A549 (cell line): ENCODE results near the gene FAM204A. TPM values are rescaled to one million over a fixed set of nuclear protein-coding genes. Genes with fewer than 3 reads are reported as not detected.

ENCODE experiments used
- ATAC-seq, 2 experiments: fragments of 200-7000 bp in 1 of 2; fragments of >200 bp in 1 of 2; cut with Nextera tagmentation in 1 of 2; cut with Tn5 transposase in 1 of 2; 3 replicates each; pipeline versions ENCODE4 v1.8.0 to v1.9.1; 2018 to 2020; ENCODE audit warnings: mild to moderate bottlenecking in 1 of 2, moderate library complexity in 1 of 2
- CTCF ChIA-PET: fragments of 300-600 bp; sonication (Branson Sonifier 250); formaldehyde crosslinking; extraction: SDS; loops from one replicate; lab custom pipeline; 2021; ENCODE audit warnings: antibody characterized with exemption, inconsistent platforms; lab: Yijun Ruan, JAX
- POLR2A ChIA-PET: fragments of 350-600 bp; formaldehyde crosslinking; extraction: SDS; loops from one replicate; lab custom pipeline; 2021; ENCODE audit warnings: antibody characterized with exemption, inconsistent platforms; lab: Yijun Ruan, JAX
- DNase-seq, 2 experiments: peaks; one replicate each; pipeline versions ENCODE4 v3.0.0 to v3.0.0-alpha.2; 2011 to 2016; ENCODE audit warnings: low read depth in 1 of 2, low spot score in 1 of 2
- FAIRE-seq: peaks from 2 replicates; lab custom pipeline; 2011; peaks lifted over from hg19 to GRCh38; lab: Jason Lieb, UNC
- H3K27ac ChIP-seq, 2 experiments: fragments of >200 bp; sonication (Bioruptor Twin); formaldehyde crosslinking; 3 replicates each; pipeline ENCODE4 v1.5.1; 2016 to 2017
- H3K4me1 ChIP-seq: fragments of >200 bp; sonication (Bioruptor Twin); formaldehyde crosslinking; 3 replicates; pipeline ENCODE4 v1.6.1; 2016
- H3K4me2 ChIP-seq: fragments of >200 bp; sonication (Bioruptor Twin); formaldehyde crosslinking; 3 replicates; pipeline ENCODE4 v1.6.1; 2016
- H3K4me3 ChIP-seq: fragments of >200 bp; sonication (Bioruptor Twin); formaldehyde crosslinking; 3 replicates; pipeline ENCODE4 v1.5.1; 2016
- H3K9me3 ChIP-seq: fragments of >200 bp; sonication (Bioruptor Twin); formaldehyde crosslinking; 3 replicates; pipeline ENCODE4 v1.6.1; 2016
- BHLHE40 ChIP-seq: IDR thresholded peaks from 2 replicates; pipeline ENCODE4 v1.6.1; 2012; ENCODE audit warnings: low read depth, low read length, inconsistent platforms
- CBX8 ChIP-seq: fragments of 200-600 bp; sonication (generic); IDR thresholded peaks from 2 replicates; pipeline ENCODE4 v1.6.1; 2016
- CHD4 ChIP-seq: fragments of 200-600 bp; sonication (generic); IDR thresholded peaks from 2 replicates; pipeline ENCODE4 v1.6.1; 2016; ENCODE audit warnings: antibody characterized with exemption, mild to moderate bottlenecking, borderline replicate concordance
- ESRRA ChIP-seq: fragments of 150-350 bp; IDR thresholded peaks from 2 replicates; pipeline ENCODE4 v1.6.1; 2014; ENCODE audit warnings: mild to moderate bottlenecking, low read length, borderline replicate concordance
- FOXS1 ChIP-seq: fragments of 250-450 bp; sonication (Bioruptor Pico); IDR thresholded peaks from 2 replicates; pipeline ENCODE4 v1.5.0; 2020; ENCODE audit warnings: mild to moderate bottlenecking, moderate library complexity
- HDAC2 ChIP-seq: fragments of 200-600 bp; sonication (generic); IDR thresholded peaks from 2 replicates; pipeline ENCODE4 v1.6.1; 2016
- JUN ChIP-seq, 2 experiments: fragments of >200 bp; sonication (Bioruptor Twin); formaldehyde crosslinking; IDR thresholded peaks; 2 replicates in 1 of 2; 3 replicates in 1 of 2; pipeline ENCODE4 v1.6.1; 2016 to 2017
- JUNB ChIP-seq: fragments of >200 bp; sonication (Bioruptor Twin); formaldehyde crosslinking; IDR thresholded peaks from 2 replicates; pipeline ENCODE4 v1.6.1; 2016
- KDM1A ChIP-seq: fragments of 200-600 bp; sonication (generic); IDR thresholded peaks from 2 replicates; pipeline ENCODE4 v1.6.1; 2016; ENCODE audit warnings: low read depth, mild to moderate bottlenecking
- KDM5A ChIP-seq: fragments of 200-600 bp; sonication (generic); IDR thresholded peaks from 2 replicates; pipeline ENCODE4 v1.6.1; 2016; ENCODE audit warnings: antibody characterized with exemption, mild to moderate bottlenecking
- MAFK ChIP-seq: fragments of 450-650 bp; IDR thresholded peaks from 2 replicates; pipeline ENCODE4 v1.6.1; 2014; ENCODE audit not compliant: partially characterized antibody
- NR3C1 ChIP-seq: fragments of >200 bp; sonication (Bioruptor Twin); formaldehyde crosslinking; IDR thresholded peaks from 3 replicates; pipeline ENCODE4 v1.6.1; 2017
- PHF8 ChIP-seq: fragments of 200-600 bp; sonication (generic); IDR thresholded peaks from 2 replicates; pipeline ENCODE4 v1.6.1; 2016; ENCODE audit warnings: low read depth, mild to moderate bottlenecking, antibody characterized with exemption, moderate library complexity, borderline replicate concordance
- POLR2A ChIP-seq: IDR thresholded peaks from 2 replicates; pipeline ENCODE4 v1.6.1; 2012; ENCODE audit warnings: mild to moderate bottlenecking, low read length
- POLR2AphosphoS2 ChIP-seq: conservative IDR thresholded peaks from 2 replicates; pipeline ENCODE4 v1.6.1; 2012; ENCODE audit warnings: low read length, improper control_type of control experiment, inconsistent platforms
- RCOR1 ChIP-seq: fragments of 150-350 bp; IDR thresholded peaks from 2 replicates; pipeline ENCODE4 v1.6.1; 2014; ENCODE audit warnings: antibody characterized with exemption, low read length, low read depth
- RNF2 ChIP-seq: fragments of 200-600 bp; sonication (generic); IDR thresholded peaks from 2 replicates; pipeline ENCODE4 v1.6.1; 2016; ENCODE audit warnings: low read depth, mild to moderate bottlenecking, antibody characterized with exemption, moderate library complexity, borderline replicate concordance
- TP53 ChIP-seq: fragments of 250-450 bp; sonication (Bioruptor Pico); IDR thresholded peaks from 2 replicates; pipeline ENCODE4 v1.5.0; 2021; ENCODE audit warnings: mild to moderate bottlenecking, moderate library complexity
- WGBS: methylation state at CpG from one replicate; pipeline ENCODE4 v1.1.6; 2017; ENCODE audit errors: missing lambda C conversion rate; 5-methylcytosine and 5-hydroxymethylcytosine counted together
- polyA minus RNA-seq: library from RNA; depleted of rRNA, polyadenylated mRNA; stranded (reverse); fragments of >200 nt; gene quantifications from 2 replicates; pipeline ENCODE4 v1.2.3, GENCODE V29; 2011; rRNA and poly(A)+ RNA removed
- polyA plus RNA-seq, 4 experiments: library from polyadenylated mRNA; depleted of rRNA in 3 of 4; stranded (reverse); fragments of >200 nt; fragmentation: RNase III in 1 of 4; extraction: RNeasy Plus Mini Kit Qiagen cat#74134 plus additional on column Dnase treatment in 1 of 4; gene quantifications; 2 replicates in 3 of 4; 3 replicates in 1 of 4; pipeline ENCODE4 v1.2.3, GENCODE V29; 2011 to 2017
- TF ChIP-seq, protein P1 (sequence below): fragments of 150-350 bp; IDR thresholded peaks from 2 replicates; pipeline ENCODE4 v1.6.1; 2014; ENCODE audit warnings: low read depth, mild to moderate bottlenecking, low read length
- TF ChIP-seq, protein P2 (sequence below): fragments of >200 bp; sonication (Bioruptor Twin); formaldehyde crosslinking; IDR thresholded peaks from 3 replicates; pipeline ENCODE4 v1.6.1; 2016
- TF ChIP-seq, protein P3 (sequence below): fragments of 250-450 bp; sonication (Bioruptor Pico); IDR thresholded peaks from 2 replicates; pipeline ENCODE4 v1.5.0; 2021; ENCODE audit warnings: mild to moderate bottlenecking, moderate library complexity, borderline replicate concordance
- TF ChIP-seq, protein P4 (sequence below): IDR thresholded peaks from 2 replicates; pipeline ENCODE4 v1.6.1; 2012

Gene FAM204A
- polyA plus RNA-seq (2011; rRNA removed) (41.2 and 62.8 TPM in 2 replicates), polyA plus RNA-seq (2017; fragmentation: RNase III; extraction: RNeasy Plus Mini Kit Qiagen cat#74134 plus additional on column Dnase treatment) (37.5 to 39.2 TPM (median 39.0 TPM) in 3 replicates), polyA minus RNA-seq (31.6 and 37.4 TPM in 2 replicates)
- polyA plus RNA-seq (2012; cell fraction: cytosol; rRNA removed): 12.5 and 13.7 TPM in 2 replicates
- polyA plus RNA-seq (2012; cell fraction: nucleus; rRNA removed): 4.2 and 7.9 TPM in 2 replicates

DNA sequence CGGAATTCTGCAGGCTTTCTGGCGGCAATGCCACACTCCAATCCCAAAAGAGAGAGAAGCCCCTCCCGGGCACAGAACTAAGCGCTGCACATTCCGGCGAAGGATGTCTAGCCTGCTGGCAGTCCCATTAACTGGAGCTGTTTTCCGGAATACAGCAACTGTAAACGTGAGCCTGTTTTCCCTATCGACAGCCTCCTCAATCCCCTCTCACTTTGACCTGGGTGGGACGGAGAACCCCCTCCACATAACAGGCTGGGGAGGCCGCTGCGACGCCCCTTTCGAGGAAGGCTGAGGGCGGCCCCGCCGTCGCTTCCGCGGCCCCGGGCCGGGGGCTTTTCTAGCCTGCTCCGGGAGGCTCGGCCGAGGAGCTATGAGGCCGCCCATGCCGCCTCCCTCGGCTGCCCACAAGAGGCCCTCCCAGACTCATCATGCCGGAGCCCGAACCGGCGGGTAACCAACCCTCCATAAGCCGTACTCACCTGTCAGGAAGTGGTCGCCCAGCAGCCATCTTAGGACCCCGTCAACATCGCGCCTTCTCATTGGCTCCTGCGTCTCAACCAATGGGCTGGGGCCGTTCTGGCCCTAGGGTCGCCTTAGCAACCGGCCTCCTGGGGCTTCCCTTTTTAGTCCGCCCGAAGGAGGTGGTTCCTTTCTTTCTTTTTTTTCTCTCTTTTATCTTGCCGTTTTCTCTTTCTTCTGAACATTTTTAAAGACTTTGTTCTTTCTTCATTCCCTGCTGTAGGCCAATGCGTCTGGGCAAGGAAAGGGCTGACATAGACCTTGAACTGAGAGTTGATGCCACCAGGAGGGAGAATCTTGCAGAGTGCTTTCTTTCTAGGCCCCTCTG, at the start of gene FAM204A:
Gene FAM204A (minus strand): TSS at position 534 of the 847 bp plus-strand sequence. CDS start 5,909 bp downstream, outside the sequence.
- POLR2A ChIA-PET: no interaction called here
- TF ChIP-seq CBX8: no peak
- TF ChIP-seq, protein P1, sequence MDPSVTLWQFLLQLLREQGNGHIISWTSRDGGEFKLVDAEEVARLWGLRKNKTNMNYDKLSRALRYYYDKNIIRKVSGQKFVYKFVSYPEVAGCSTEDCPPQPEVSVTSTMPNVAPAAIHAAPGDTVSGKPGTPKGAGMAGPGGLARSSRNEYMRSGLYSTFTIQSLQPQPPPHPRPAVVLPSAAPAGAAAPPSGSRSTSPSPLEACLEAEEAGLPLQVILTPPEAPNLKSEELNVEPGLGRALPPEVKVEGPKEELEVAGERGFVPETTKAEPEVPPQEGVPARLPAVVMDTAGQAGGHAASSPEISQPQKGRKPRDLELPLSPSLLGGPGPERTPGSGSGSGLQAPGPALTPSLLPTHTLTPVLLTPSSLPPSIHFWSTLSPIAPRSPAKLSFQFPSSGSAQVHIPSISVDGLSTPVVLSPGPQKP: no peak
- peak; percentile 98 for TF ChIP-seq KDM5A
- peak; percentile 75; the same call in 1 of the 2 replicates for TF ChIP-seq HDAC2
- no peak for TF ChIP-seq RCOR1
- TF ChIP-seq TP53: no peak
- peak; percentile 67 for TF ChIP-seq POLR2A
- TF ChIP-seq JUN (IDR thresholded peaks at IDR 0.05): peak in 1 of 2 experiments; percentile 71; a peak in 3 of 5 replicates
- TF ChIP-seq JUNB: no peak
- TF ChIP-seq, protein P2, sequence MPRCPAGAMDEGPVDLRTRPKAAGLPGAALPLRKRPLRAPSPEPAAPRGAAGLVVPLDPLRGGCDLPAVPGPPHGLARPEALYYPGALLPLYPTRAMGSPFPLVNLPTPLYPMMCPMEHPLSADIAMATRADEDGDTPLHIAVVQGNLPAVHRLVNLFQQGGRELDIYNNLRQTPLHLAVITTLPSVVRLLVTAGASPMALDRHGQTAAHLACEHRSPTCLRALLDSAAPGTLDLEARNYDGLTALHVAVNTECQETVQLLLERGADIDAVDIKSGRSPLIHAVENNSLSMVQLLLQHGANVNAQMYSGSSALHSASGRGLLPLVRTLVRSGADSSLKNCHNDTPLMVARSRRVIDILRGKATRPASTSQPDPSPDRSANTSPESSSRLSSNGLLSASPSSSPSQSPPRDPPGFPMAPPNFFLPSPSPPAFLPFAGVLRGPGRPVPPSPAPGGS: peak; percentile 76; the same call in 2 of the 3 replicates
- TF ChIP-seq PHF8: peak; percentile 70; the same call in 1 of the 2 replicates

DNA sequence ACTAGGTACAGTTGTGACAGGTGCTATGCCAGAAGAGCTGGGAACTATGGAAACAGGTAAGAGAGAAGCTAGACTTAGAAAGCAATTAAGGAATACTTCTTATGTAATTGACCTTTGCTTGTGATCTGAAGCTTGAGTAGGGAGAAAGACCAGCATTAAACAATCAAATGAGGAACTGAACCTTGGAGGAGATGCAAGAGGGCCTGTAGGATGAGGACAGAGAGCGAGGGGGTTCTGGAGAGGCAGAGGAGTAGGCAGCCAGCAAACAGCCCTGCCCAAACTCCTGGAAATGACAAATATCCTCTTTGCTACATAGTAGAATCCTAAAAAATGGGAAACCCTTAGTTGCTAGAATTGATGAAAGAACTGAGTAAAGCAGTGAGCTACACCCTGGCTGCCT, 41.6 kb upstream of the FAM204A start:
- no peaks in the 10 kb centered on the region for H3K9me3 ChIP-seq
- POLR2A ChIA-PET: no interaction called here
- ATAC-seq (no peak), DNase-seq (no peak), FAIRE-seq (no peak)
- CTCF ChIA-PET: interaction anchor here (0.8 to 1.4 kb wide), 2 partner anchors 8 to 22 kb away, joined by 3 to 4 read pairs; no protein-coding TSS in a partner anchor
- H3K4me3 ChIP-seq: no peak overlapping the region
- H3K4me1 ChIP-seq: no peaks in the 10 kb centered on the region
- no peak overlapping the region for H3K4me2 ChIP-seq
- TF ChIP-seq ESRRA (no peak), KDM1A (no peak), RNF2 (no peak), NR3C1 (no peak), BHLHE40 (no peak), PHF8 (no peak), MAFK (no peak), CHD4 (no peak), CBX8 (no peak), FOXS1 (CRISPR knock-in tag) (no peak), POLR2AphosphoS2 (no peak), KDM5A (no peak)
- TF ChIP-seq, protein P3, sequence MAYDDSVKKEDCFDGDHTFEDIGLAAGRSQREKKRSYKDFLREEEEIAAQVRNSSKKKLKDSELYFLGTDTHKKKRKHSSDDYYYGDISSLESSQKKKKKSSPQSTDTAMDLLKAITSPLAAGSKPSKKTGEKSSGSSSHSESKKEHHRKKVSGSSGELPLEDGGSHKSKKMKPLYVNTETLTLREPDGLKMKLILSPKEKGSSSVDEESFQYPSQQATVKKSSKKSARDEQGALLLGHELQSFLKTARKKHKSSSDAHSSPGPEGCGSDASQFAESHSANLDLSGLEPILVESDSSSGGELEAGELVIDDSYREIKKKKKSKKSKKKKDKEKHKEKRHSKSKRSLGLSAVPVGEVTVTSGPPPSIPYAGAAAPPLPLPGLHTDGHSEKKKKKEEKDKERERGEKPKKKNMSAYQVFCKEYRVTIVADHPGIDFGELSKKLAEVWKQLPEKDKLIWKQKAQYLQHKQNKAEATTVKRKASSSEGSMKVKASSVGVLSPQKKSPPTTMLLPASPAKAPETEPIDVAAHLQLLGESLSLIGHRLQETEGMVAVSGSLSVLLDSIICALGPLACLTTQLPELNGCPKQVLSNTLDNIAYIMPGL (CRISPR knock-in tag): no peak
- TF ChIP-seq, protein P4, sequence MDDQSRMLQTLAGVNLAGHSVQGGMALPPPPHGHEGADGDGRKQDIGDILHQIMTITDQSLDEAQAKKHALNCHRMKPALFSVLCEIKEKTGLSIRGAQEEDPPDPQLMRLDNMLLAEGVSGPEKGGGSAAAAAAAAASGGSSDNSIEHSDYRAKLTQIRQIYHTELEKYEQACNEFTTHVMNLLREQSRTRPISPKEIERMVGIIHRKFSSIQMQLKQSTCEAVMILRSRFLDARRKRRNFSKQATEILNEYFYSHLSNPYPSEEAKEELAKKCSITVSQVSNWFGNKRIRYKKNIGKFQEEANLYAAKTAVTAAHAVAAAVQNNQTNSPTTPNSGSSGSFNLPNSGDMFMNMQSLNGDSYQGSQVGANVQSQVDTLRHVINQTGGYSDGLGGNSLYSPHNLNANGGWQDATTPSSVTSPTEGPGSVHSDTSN: no peak
- TF ChIP-seq, all 56 proteins: peak for 0
- no peak overlapping the region for H3K27ac ChIP-seq
- 9% methylated on average over 1 of the region's 1 CpG for WGBS

More for the DNA sequence above, at the start of gene FAM204A:
- peak within 1 kb of the TSS; percentile 92 for H3K4me3 ChIP-seq
- peak; percentile 97 for FAIRE-seq
- no peaks in the 10 kb centered on the region for H3K9me3 ChIP-seq
- peaks cover 13% of the 10 kb centered on the region for H3K4me1 ChIP-seq
- peak; percentile 100 for ATAC-seq
- under 1% methylated on average over 34 of the region's 45 CpGs for WGBS
- peak within 1 kb of the TSS; percentile 84 for H3K4me2 ChIP-seq
- DNase-seq: peak; percentile 93 to 96
- CTCF ChIA-PET: interaction anchor here (1.0 kb wide), 1 partner anchor 24 kb away, joined by 3 read pairs; no protein-coding TSS in a partner anchor
- peak within 1 kb of the TSS; percentile 87 to 97 for H3K27ac ChIP-seq
